Sigmoid colon (tissue), 4 donors: Measurements from ENCODE around the gene NT5E.

Experiments used
- EP300 ChIP-seq, 4 donors: sonication (generic); formaldehyde crosslinking; IDR thresholded peaks; one replicate each; pipeline ENCODE4 v1.6.1; 2017; ENCODE audit warnings: antibody characterized with exemption in 4 of 4
- POLR2A ChIP-seq, 2 donors: fragments of 450-650 bp; IDR thresholded peaks; one replicate each; pipeline ENCODE4 v1.6.1; 2016; ENCODE audit warnings: antibody characterized with exemption in 2 of 2, mild to moderate bottlenecking in 2 of 2, moderate library complexity in 2 of 2
- POLR2AphosphoS5 ChIP-seq, 4 donors: sonication (generic); formaldehyde crosslinking; IDR thresholded peaks; one replicate each; pipeline ENCODE4 v1.6.1; 2017; ENCODE audit warnings: antibody characterized with exemption in 4 of 4
- TF ChIP-seq, protein P1 (sequence below), 4 experiments: fragments of 450-650 bp in 3 of 4; fragments of 200-600 bp in 1 of 4; IDR thresholded peaks; one replicate each; pipeline ENCODE4 v1.5.1; 2016 to 2019; ENCODE audit warnings: antibody characterized with exemption in 4 of 4, mild to moderate bottlenecking in 3 of 4, moderate library complexity in 2 of 4

DNA sequence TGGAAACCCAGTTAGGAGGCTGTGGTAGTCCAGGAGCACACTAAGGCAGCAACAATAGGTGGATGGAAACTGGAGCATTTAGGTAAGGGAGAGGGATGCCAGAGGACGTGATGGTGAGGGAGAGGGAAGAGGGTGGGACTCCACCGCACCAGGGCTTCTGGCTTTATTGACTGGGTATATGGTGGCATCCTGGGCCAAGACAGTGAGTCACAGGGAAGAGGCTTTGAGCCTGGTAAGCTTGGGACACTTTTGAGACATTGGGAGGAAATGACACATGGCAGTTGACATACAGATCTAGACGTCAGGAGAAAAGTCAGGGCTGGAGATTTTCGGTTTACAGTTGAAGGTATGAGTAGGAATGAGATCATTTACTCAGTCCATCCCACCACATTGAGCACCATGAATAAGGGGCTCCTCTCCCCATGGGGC is 14.9 kb downstream of the NT5E start:
- TF ChIP-seq, protein P1, sequence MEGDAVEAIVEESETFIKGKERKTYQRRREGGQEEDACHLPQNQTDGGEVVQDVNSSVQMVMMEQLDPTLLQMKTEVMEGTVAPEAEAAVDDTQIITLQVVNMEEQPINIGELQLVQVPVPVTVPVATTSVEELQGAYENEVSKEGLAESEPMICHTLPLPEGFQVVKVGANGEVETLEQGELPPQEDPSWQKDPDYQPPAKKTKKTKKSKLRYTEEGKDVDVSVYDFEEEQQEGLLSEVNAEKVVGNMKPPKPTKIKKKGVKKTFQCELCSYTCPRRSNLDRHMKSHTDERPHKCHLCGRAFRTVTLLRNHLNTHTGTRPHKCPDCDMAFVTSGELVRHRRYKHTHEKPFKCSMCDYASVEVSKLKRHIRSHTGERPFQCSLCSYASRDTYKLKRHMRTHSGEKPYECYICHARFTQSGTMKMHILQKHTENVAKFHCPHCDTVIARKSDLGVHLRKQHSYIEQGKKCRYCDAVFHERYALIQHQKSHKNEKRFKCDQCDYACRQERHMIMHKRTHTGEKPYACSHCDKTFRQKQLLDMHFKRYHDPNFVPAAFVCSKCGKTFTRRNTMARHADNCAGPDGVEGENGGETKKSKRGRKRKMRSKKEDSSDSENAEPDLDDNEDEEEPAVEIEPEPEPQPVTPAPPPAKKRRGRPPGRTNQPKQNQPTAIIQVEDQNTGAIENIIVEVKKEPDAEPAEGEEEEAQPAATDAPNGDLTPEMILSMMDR (IDR thresholded peaks at IDR 0.05): no peak
- TF ChIP-seq POLR2A (IDR thresholded peaks at IDR 0.05) (no peak), EP300 (IDR thresholded peaks at IDR 0.05) (no peak), POLR2AphosphoS5 (IDR thresholded peaks at IDR 0.05) (peak in 1 of 4 donors; percentile 16)
